Measurements from ENCODE around the gene PWWP2A. TPM values are rescaled to one million over a fixed set of nuclear protein-coding genes. Genes with fewer than 3 reads are reported as not detected.
"Not testable (repeated sequence)": the region's sequence is repeated elsewhere in the genome, so short reads cannot be mapped to it uniquely, and the experiment has no call there.

Gene PWWP2A
- total and polyA plus RNA-seq, 2 experiments from 2014 or later = 51.5 to 81.6 TPM

- peak overlapping the region; percentile 63 for H3K27ac ChIP-seq (ENCODE audit: low read depth)
- H3K36me3 ChIP-seq (ENCODE audit: insufficient read depth); H2AFZ ChIP-seq; DNase-seq (ENCODE audit: low spot score); H3K4me1 ChIP-seq (ENCODE audit: insufficient read depth); H3K9me2 ChIP-seq (ENCODE audit: insufficient read depth); H3K9me3 Mint-ChIP-seq; H3K4me2 ChIP-seq; H3F3A ChIP-seq (replicated peaks; ENCODE audit: low read depth); H3K27me3 Mint-ChIP-seq (ENCODE audit: insufficient read depth, low read depth, poor library complexity); H3K79me2 ChIP-seq (replicated peaks; ENCODE audit: insufficient read depth); H3K36me3 Mint-ChIP-seq (ENCODE audit: low read depth); H3K4me3 Mint-ChIP-seq; ATAC-seq; H3K4me3 ChIP-seq; H3K27me3 ChIP-seq (ENCODE audit: insufficient read depth); H4K20me1 ChIP-seq (replicated peaks; ENCODE audit: insufficient read depth): not testable (repeated sequence)
- Mint-ChIP-seq H3K4me1 (peaks cover 15% of the 10 kb centered on the region), H3K27ac (0 out of 2 replicates have a peak overlapping the region, but pooled peaks have one; percentile 56)
Measured at GRCh38 chr5:160069120-160069519, 50.1 kb downstream of the PWWP2A start.

- Mint-ChIP-seq H3K27me3 (ENCODE audit: insufficient read depth, low read depth, poor library complexity) (peaks cover 2% of the 10 kb centered on the region), H3K36me3 (ENCODE audit: low read depth) (peaks cover 8% of the 10 kb centered on the region; the same call in 2 of the 3 replicates), H3K4me1 (peaks cover 22% of the 10 kb centered on the region), H3K27ac (no peak overlapping the region; the same call in 1 of the 2 replicates), H3K4me3 (no peak overlapping the region), H3K9me3 (no peaks in the 10 kb centered on the region)
- Histone ChIP-seq H2AFZ (no peak overlapping the region), H3K79me2 (replicated peaks; ENCODE audit: insufficient read depth) (no peaks in the 10 kb centered on the region), H3K27me3 (ENCODE audit: insufficient read depth) (no peaks in the 10 kb centered on the region), H3K4me3 (no peak overlapping the region), H3K4me2 (no peak overlapping the region), H4K20me1 (replicated peaks; ENCODE audit: insufficient read depth) (no peaks in the 10 kb centered on the region; the same call in none of the 2 replicates), H3K9me2 (ENCODE audit: insufficient read depth) (no peaks in the 10 kb centered on the region), H3K4me1 (ENCODE audit: insufficient read depth) (peaks cover 9% of the 10 kb centered on the region), H3K36me3 (ENCODE audit: insufficient read depth) (peaks cover 8% of the 10 kb centered on the region), H3K27ac (ENCODE audit: low read depth) (peak overlapping the region; percentile 63; the same call in 1 of the 2 replicates), H3F3A (replicated peaks; ENCODE audit: low read depth) (no peaks in the 10 kb centered on the region; the same call in 1 of the 2 replicates)
- DNase-seq (ENCODE audit: low spot score) (no peak), ATAC-seq (no peak)
- TF ChIP-seq ZNF114 (CRISPR knock-in tag; IDR thresholded peaks at IDR 0.05) (no peak), CREB1 (CRISPR knock-in tag; IDR thresholded peaks at IDR 0.05; ENCODE audit: low read depth) (no peak), EZH2phosphoT487 (IDR thresholded peaks at IDR 0.05; ENCODE audit: unreplicated experiment) (no peak), ZNF331 (CRISPR knock-in tag; IDR thresholded peaks at IDR 0.05; ENCODE audit: low read depth) (no peak), ETS1 (IDR thresholded peaks at IDR 0.05) (no peak), JUNB (IDR thresholded peaks at IDR 0.05; ENCODE audit: unreplicated experiment) (no peak)
- TF ChIP-seq, protein P1, sequence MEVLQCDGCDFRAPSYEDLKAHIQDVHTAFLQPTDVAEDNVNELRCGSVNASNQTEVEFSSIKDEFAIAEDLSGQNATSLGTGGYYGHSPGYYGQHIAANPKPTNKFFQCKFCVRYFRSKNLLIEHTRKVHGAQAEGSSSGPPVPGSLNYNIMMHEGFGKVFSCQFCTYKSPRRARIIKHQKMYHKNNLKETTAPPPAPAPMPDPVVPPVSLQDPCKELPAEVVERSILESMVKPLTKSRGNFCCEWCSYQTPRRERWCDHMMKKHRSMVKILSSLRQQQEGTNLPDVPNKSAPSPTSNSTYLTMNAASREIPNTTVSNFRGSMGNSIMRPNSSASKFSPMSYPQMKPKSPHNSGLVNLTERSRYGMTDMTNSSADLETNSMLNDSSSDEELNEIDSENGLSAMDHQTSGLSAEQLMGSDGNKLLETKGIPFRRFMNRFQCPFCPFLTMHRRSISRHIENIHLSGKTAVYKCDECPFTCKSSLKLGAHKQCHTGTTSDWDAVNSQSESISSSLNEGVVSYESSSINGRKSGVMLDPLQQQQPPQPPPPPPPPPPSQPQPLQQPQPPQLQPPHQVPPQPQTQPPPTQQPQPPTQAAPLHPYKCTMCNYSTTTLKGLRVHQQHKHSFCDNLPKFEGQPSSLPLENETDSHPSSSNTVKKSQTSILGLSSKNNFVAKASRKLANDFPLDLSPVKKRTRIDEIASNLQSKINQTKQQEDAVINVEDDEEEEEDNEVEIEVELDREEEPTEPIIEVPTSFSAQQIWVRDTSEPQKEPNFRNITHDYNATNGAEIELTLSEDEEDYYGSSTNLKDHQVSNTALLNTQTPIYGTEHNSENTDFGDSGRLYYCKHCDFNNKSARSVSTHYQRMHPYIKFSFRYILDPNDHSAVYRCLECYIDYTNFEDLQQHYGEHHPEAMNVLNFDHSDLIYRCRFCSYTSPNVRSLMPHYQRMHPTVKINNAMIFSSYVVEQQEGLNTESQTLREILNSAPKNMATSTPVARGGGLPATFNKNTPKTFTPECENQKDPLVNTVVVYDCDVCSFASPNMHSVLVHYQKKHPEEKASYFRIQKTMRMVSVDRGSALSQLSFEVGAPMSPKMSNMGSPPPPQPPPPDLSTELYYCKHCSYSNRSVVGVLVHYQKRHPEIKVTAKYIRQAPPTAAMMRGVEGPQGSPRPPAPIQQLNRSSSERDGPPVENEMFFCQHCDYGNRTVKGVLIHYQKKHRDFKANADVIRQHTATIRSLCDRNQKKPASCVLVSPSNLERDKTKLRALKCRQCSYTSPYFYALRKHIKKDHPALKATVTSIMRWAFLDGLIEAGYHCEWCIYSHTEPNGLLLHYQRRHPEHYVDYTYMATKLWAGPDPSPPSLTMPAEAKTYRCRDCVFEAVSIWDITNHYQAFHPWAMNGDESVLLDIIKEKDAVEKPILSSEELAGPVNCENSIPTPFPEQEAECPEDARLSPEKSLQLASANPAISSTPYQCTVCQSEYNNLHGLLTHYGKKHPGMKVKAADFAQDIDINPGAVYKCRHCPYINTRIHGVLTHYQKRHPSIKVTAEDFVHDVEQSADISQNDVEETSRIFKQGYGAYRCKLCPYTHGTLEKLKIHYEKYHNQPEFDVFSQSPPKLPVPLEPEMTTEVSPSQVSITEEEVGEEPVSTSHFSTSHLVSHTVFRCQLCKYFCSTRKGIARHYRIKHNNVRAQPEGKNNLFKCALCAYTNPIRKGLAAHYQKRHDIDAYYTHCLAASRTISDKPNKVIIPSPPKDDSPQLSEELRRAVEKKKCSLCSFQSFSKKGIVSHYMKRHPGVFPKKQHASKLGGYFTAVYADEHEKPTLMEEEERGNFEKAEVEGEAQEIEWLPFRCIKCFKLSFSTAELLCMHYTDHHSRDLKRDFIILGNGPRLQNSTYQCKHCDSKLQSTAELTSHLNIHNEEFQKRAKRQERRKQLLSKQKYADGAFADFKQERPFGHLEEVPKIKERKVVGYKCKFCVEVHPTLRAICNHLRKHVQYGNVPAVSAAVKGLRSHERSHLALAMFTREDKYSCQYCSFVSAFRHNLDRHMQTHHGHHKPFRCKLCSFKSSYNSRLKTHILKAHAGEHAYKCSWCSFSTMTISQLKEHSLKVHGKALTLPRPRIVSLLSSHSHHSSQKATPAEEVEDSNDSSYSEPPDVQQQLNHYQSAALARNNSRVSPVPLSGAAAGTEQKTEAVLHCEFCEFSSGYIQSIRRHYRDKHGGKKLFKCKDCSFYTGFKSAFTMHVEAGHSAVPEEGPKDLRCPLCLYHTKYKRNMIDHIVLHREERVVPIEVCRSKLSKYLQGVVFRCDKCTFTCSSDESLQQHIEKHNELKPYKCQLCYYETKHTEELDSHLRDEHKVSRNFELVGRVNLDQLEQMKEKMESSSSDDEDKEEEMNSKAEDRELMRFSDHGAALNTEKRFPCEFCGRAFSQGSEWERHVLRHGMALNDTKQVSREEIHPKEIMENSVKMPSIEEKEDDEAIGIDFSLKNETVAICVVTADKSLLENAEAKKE (CRISPR knock-in tag; IDR thresholded peaks at IDR 0.05) = no peak
Measured at GRCh38 chr5:160064995-160065614, 54.1 kb downstream of the PWWP2A start.
